Measurements from ENCODE around the gene PLPP4. TPM values are rescaled to one million over a fixed set of nuclear protein-coding genes. Genes with fewer than 3 reads are reported as not detected.

Gene PLPP4
- total RNA-seq, 1 experiment from 2014 or later, result not detected

GRCh38 chr10:120483651-120484301 lies 26.7 kb downstream of the PLPP4 start:
- POLR2A ChIA-PET, result no interaction called here
- ATAC-seq, result no peak
- Histone ChIP-seq H3K4me1 (ENCODE audit: control insufficient read depth in 1 of 2, insufficient read depth in 2 of 2, low read length in 2 of 2) (no peaks in the 10 kb centered on the region), H3K9me3 (ENCODE audit: control insufficient read depth in 1 of 2, insufficient read depth in 1 of 2, low read depth in 1 of 2, low read length in 2 of 2) (no peaks in the 10 kb centered on the region), H3K27me3 (ENCODE audit: insufficient read depth, low read length) (0 out of 2 replicates have a peak, but pooled peaks cover 7% of the 10 kb centered on the region), H3K9me2 (ENCODE audit: insufficient read depth) (no peaks in the 10 kb centered on the region), H3K4me2 (ENCODE audit: low read length) (no peak overlapping the region), H2AFZ (ENCODE audit: low read depth, low read length, poor library complexity, severe bottlenecking) (no peak overlapping the region), H3K4me3 (replicated peaks in 1 of 2; ENCODE audit: low read depth in 1 of 2, low read length in 2 of 2) (no peak overlapping the region), H4K20me1 (ENCODE audit: insufficient read depth) (no peaks in the 10 kb centered on the region), H3K9ac (ENCODE audit: low read length) (no peak overlapping the region), H3K27ac (ENCODE audit: low read depth, low read length) (no peak overlapping the region), H3K36me3 (ENCODE audit: control insufficient read depth in 1 of 2, insufficient read depth in 2 of 2, low read length in 2 of 2) (no peaks in the 10 kb centered on the region), H3K79me2 (ENCODE audit: insufficient read depth, low read length) (no peaks in the 10 kb centered on the region)
- intact Hi-C loops (cut with micrococcal nuclease), result no loop called here
- CTCF ChIA-PET, result no interaction called here
- DNase-seq (ENCODE audit: low read depth, low spot score), result no peak
- no peak for TF ChIP-seq TCF7L2 (IDR thresholded peaks at IDR 0.05; ENCODE audit: borderline replicate concordance, extremely low read depth, insufficient read depth, insufficient read length)
- RAD21 ChIA-PET (ENCODE audit: low non-redundant PET in 1 of 2, low total read pairs in 2 of 2, uncharacterized antibody in 2 of 2, unreplicated experiment in 2 of 2), result no interaction called here
- BruUV-seq (replicated peaks), result no TSS peak

DNA sequence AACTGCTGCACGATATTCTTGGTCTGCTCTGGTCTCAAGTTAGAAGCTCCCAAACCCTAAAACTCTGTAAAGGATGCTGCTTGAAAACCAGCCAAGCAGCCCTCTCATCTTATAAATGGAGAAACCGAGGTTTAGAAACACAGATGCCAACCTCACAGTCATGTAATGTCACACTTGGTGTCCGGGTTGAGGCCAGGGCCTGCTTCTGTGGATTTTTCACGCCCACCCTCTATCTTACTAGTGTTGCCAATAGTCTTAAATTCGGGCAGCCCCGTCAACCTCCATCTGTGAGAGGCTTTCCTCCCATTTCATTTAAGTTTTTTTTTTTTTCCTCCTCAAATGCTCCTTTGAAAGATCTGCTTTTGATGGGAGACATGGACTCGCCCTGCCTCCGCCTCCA lies 28.9 kb downstream of the PLPP4 start:
- Histone ChIP-seq H3K27ac (ENCODE audit: low read depth, low read length) (no peak overlapping the region), H3K27me3 (ENCODE audit: insufficient read depth, low read length) (peaks cover 7% of the 10 kb centered on the region; the same call in 1 of the 2 replicates), H3K4me3 (replicated peaks in 1 of 2; ENCODE audit: low read depth in 1 of 2, low read length in 2 of 2) (no peak overlapping the region), H4K20me1 (ENCODE audit: insufficient read depth) (no peaks in the 10 kb centered on the region), H2AFZ (ENCODE audit: low read depth, low read length, poor library complexity, severe bottlenecking) (no peak overlapping the region), H3K79me2 (ENCODE audit: insufficient read depth, low read length) (no peaks in the 10 kb centered on the region), H3K4me2 (ENCODE audit: low read length) (no peak overlapping the region), H3K9me3 (ENCODE audit: control insufficient read depth in 1 of 2, insufficient read depth in 1 of 2, low read depth in 1 of 2, low read length in 2 of 2) (no peaks in the 10 kb centered on the region), H3K9ac (ENCODE audit: low read length) (no peak overlapping the region), H3K36me3 (ENCODE audit: control insufficient read depth in 1 of 2, insufficient read depth in 2 of 2, low read length in 2 of 2) (no peaks in the 10 kb centered on the region), H3K4me1 (ENCODE audit: control insufficient read depth in 1 of 2, insufficient read depth in 2 of 2, low read length in 2 of 2) (no peaks in the 10 kb centered on the region), H3K9me2 (ENCODE audit: insufficient read depth) (no peaks in the 10 kb centered on the region)
- ChIA-PET CTCF (no interaction called here), RAD21 (ENCODE audit: low non-redundant PET in 1 of 2, low total read pairs in 2 of 2, uncharacterized antibody in 2 of 2, unreplicated experiment in 2 of 2) (no interaction called here), POLR2A (no interaction called here)
- intact Hi-C loops (cut with micrococcal nuclease), result no loop called here
- DNase-seq (ENCODE audit: low read depth, low spot score), result no peak
- no TSS peak for BruUV-seq (replicated peaks)
- ATAC-seq, result no peak
- TF ChIP-seq, protein P1, sequence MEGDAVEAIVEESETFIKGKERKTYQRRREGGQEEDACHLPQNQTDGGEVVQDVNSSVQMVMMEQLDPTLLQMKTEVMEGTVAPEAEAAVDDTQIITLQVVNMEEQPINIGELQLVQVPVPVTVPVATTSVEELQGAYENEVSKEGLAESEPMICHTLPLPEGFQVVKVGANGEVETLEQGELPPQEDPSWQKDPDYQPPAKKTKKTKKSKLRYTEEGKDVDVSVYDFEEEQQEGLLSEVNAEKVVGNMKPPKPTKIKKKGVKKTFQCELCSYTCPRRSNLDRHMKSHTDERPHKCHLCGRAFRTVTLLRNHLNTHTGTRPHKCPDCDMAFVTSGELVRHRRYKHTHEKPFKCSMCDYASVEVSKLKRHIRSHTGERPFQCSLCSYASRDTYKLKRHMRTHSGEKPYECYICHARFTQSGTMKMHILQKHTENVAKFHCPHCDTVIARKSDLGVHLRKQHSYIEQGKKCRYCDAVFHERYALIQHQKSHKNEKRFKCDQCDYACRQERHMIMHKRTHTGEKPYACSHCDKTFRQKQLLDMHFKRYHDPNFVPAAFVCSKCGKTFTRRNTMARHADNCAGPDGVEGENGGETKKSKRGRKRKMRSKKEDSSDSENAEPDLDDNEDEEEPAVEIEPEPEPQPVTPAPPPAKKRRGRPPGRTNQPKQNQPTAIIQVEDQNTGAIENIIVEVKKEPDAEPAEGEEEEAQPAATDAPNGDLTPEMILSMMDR (IDR thresholded peaks at IDR 0.05 in 2 of 3, conservative IDR thresholded peaks at IDR 0.05 in 1 of 3; ENCODE audit: borderline replicate concordance in 1 of 3, insufficient read depth in 1 of 3, low read depth in 2 of 3, low read length in 2 of 3), result no peak
- TF ChIP-seq YY1 (IDR thresholded peaks at IDR 0.05; ENCODE audit: extremely low read depth, insufficient replicate concordance, low read depth, low read length), result no peak
- no peak for TF ChIP-seq EGR1 (IDR thresholded peaks at IDR 0.05; ENCODE audit: low read depth)
- TF ChIP-seq CEBPB (IDR thresholded peaks at IDR 0.05; ENCODE audit: low read depth), result no peak
- no peak for TF ChIP-seq ZFX (IDR thresholded peaks at IDR 0.05)
- TF ChIP-seq, protein P2, sequence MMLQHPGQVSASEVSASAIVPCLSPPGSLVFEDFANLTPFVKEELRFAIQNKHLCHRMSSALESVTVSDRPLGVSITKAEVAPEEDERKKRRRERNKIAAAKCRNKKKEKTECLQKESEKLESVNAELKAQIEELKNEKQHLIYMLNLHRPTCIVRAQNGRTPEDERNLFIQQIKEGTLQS (IDR thresholded peaks at IDR 0.05), result no peak
- no peak for TF ChIP-seq SIN3A (IDR thresholded peaks at IDR 0.05; ENCODE audit: low read depth)
- TF ChIP-seq SRF (IDR thresholded peaks at IDR 0.05; ENCODE audit: low read depth), result no peak
- no peak for TF ChIP-seq EZH2phosphoT487 (IDR thresholded peaks at IDR 0.05; ENCODE audit: borderline replicate concordance)
- TF ChIP-seq FOSL1 (IDR thresholded peaks at IDR 0.05; ENCODE audit: low read depth), result no peak
- no peak for TF ChIP-seq REST (IDR thresholded peaks at IDR 0.05; ENCODE audit: low read depth)
- TF ChIP-seq, protein P3, sequence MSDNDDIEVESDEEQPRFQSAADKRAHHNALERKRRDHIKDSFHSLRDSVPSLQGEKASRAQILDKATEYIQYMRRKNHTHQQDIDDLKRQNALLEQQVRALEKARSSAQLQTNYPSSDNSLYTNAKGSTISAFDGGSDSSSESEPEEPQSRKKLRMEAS (IDR thresholded peaks at IDR 0.05), result no peak
- no peak for TF ChIP-seq TCF7L2 (IDR thresholded peaks at IDR 0.05; ENCODE audit: borderline replicate concordance, extremely low read depth, insufficient read depth, insufficient read length)
- TF ChIP-seq ELF1 (IDR thresholded peaks at IDR 0.05; ENCODE audit: borderline replicate concordance, low read depth), result no peak
- no peak for TF ChIP-seq CBX3 (IDR thresholded peaks at IDR 0.05; ENCODE audit: low read depth)
